Calu3 (cell line): ENCODE data around the gene LRRC72. TPM values are rescaled to one million over a fixed set of nuclear protein-coding genes. Genes with fewer than 3 reads are reported as not detected.
"Not testable (repeated sequence)": the region's sequence is repeated elsewhere in the genome, so short reads cannot be mapped to it uniquely, and the experiment has no call there.

Source experiments
- BruUV-seq: library from RNA; stranded (reverse); fragments of 400-500 nt; replicated peaks from 2 replicates; lab custom pipeline; 2021; lab: Mats Ljungman, UMichigan
- CTCF ChIA-PET: fragments of 300-600 bp; sonication (Branson Sonifier 250); formaldehyde crosslinking; loops from one replicate; lab custom pipeline; 2022; ENCODE audit warnings: antibody characterized with exemption; lab: Charles Lee
- DNase-seq: peaks from one replicate; pipeline ENCODE4 v3.0.0; 2022
- H3K27ac Mint-ChIP-seq: one replicate; pipeline ENCODE4 v1.8.0; 2022; ENCODE audit warnings: mixed read lengths; ENCODE audit not compliant: unreplicated experiment
- H3K27me3 Mint-ChIP-seq: one replicate; pipeline ENCODE4 v1.8.0; 2022; ENCODE audit warnings: mixed read lengths; ENCODE audit not compliant: unreplicated experiment
- H3K36me3 Mint-ChIP-seq: one replicate; pipeline ENCODE4 v1.8.0; 2022; ENCODE audit warnings: mild to moderate bottlenecking, moderate library complexity, mixed read lengths; ENCODE audit not compliant: insufficient read depth, unreplicated experiment
- H3K4me1 Mint-ChIP-seq: one replicate; pipeline ENCODE4 v1.8.0; 2022; ENCODE audit warnings: mild to moderate bottlenecking, low read depth, mixed read lengths; ENCODE audit not compliant: unreplicated experiment
- H3K4me3 Mint-ChIP-seq: one replicate; pipeline ENCODE4 v1.8.0; 2022; ENCODE audit warnings: mild to moderate bottlenecking, low read depth, moderate library complexity, mixed read lengths; ENCODE audit not compliant: unreplicated experiment
- H3K9me3 Mint-ChIP-seq: one replicate; pipeline ENCODE4 v1.8.0; 2022; ENCODE audit warnings: low read depth, mixed read lengths; ENCODE audit not compliant: unreplicated experiment
- intact Hi-C: fragments of 100-400 bp; cut with micrococcal nuclease; formaldehyde crosslinking; loops from one replicate; pipeline ENCODE4 v1.10.0; 2022; ENCODE audit not compliant: unreplicated experiment
- total RNA-seq: library from RNA; stranded (reverse); gene quantifications from 2 replicates; pipeline ENCODE4 v1.2.3, GENCODE V29; 2022
- TF ChIP-seq, protein P1 (sequence below): fragments of 200-600 bp; IDR thresholded peaks from one replicate; pipeline ENCODE4 v1.8.0; 2022; ENCODE audit warnings: antibody characterized with exemption; ENCODE audit not compliant: unreplicated experiment

Gene LRRC72
- total RNA-seq, 1 experiment from 2014 or later = not detected

DNA sequence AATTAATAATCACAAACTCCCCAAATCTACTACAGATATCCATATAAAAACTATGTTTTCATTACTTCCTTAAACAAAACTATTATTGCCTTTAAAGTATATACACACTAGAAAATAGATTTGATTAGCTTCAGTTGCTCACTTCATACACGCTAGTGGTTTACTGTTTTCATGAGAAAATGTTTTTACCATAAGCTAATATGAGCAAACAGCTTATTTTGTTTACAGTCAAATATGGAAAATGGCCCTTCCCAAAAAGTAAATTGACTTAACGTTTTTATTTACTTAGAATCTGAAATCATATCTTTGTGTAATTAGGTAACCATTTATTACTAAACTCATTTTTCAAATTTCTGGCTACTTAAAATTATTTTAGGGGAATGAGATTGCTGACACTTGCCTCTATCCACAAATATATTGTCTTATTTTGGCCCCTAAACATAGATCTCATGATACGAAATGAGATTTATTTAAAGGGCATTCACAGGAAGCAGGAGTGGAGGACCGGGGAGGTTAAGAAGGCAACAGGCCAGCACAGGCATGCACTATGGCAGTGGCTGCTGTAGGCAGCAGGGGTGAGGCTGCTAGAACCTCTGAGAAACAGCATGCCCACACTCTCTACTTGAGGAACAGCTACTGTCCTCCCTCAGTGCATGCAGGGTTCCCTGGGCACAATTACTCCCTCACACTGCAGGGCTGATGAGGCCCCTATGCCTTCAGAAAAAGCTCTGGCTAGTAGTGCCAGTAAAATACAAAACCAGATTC, 31.5 kb upstream of the LRRC72 start:
- Mint-ChIP-seq H3K36me3 (no peaks in the 10 kb centered on the region), H3K4me3 (no peak overlapping the region), H3K27ac (no peak overlapping the region), H3K4me1 (peaks cover 20% of the 10 kb centered on the region), H3K9me3 (no peaks in the 10 kb centered on the region), H3K27me3 (no peaks in the 10 kb centered on the region)
- CTCF ChIA-PET = no interaction called here
- intact Hi-C loops = no loop called here
- no TSS peak for BruUV-seq
- no peak for DNase-seq
- TF ChIP-seq, protein P1, sequence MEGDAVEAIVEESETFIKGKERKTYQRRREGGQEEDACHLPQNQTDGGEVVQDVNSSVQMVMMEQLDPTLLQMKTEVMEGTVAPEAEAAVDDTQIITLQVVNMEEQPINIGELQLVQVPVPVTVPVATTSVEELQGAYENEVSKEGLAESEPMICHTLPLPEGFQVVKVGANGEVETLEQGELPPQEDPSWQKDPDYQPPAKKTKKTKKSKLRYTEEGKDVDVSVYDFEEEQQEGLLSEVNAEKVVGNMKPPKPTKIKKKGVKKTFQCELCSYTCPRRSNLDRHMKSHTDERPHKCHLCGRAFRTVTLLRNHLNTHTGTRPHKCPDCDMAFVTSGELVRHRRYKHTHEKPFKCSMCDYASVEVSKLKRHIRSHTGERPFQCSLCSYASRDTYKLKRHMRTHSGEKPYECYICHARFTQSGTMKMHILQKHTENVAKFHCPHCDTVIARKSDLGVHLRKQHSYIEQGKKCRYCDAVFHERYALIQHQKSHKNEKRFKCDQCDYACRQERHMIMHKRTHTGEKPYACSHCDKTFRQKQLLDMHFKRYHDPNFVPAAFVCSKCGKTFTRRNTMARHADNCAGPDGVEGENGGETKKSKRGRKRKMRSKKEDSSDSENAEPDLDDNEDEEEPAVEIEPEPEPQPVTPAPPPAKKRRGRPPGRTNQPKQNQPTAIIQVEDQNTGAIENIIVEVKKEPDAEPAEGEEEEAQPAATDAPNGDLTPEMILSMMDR = no peak

DNA sequence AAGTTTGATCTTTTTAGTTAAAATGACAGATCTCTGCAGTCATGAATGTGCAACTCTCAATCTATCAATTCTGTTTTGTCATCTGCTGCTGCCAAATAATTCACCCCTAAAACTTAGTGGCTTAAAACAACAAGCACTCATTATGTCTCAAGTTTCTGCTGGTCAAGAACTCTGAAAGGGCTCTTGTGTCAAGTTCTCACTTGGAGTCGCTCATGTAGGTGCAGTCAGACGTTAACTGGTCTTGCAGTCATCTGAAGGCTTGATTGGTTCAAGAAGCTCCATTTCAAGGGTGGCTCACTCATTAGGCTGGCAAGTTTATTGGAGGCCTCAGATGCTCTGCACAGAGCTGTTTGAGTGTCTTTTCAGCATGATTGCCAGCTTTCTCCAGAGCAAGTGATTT, 28.5 kb upstream of the LRRC72 start:
- intact Hi-C loops = no loop called here
- BruUV-seq = no TSS peak
- no peaks in the 10 kb centered on the region for H3K9me3 Mint-ChIP-seq
- H3K27ac Mint-ChIP-seq = no peak overlapping the region
- no peak overlapping the region for H3K4me3 Mint-ChIP-seq
- CTCF ChIA-PET = no interaction called here
- no peaks in the 10 kb centered on the region for H3K27me3 Mint-ChIP-seq
- no peaks in the 10 kb centered on the region for H3K36me3 Mint-ChIP-seq
- TF ChIP-seq, protein P1 = no peak
- DNase-seq = no peak
- H3K4me1 Mint-ChIP-seq = no peaks in the 10 kb centered on the region

DNA sequence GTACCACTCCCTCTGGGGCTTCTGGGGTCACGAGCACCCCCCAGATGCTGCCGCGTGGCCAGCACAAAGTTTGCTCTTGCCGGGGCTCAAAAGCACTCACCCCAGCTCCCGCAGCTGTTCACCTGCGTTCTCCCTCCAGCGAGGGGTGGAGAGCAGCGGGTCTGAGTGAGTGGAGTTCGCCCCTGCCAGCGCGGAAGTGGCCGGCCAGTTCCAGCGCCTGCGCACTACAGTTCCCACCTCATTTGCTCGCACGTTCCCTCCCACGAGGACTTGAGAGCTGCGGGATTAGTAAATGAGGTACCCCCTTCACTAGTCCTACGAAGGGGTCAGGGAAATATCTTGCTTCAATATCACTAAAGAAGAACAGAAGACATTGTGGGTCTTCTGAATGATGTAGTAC, 24.3 kb upstream of the LRRC72 start:
- peaks cover 3% of the 10 kb centered on the region for H3K9me3 Mint-ChIP-seq
- no peaks in the 10 kb centered on the region for H3K27me3 Mint-ChIP-seq
- TF ChIP-seq, protein P1 = no peak
- H3K4me1 Mint-ChIP-seq = peaks cover 13% of the 10 kb centered on the region
- CTCF ChIA-PET = no interaction called here
- no peak overlapping the region for H3K27ac Mint-ChIP-seq
- H3K4me3 Mint-ChIP-seq = no peak overlapping the region
- no peak for DNase-seq
- H3K36me3 Mint-ChIP-seq = no peaks in the 10 kb centered on the region
- intact Hi-C loops = no loop called here
- BruUV-seq = no TSS peak

DNA sequence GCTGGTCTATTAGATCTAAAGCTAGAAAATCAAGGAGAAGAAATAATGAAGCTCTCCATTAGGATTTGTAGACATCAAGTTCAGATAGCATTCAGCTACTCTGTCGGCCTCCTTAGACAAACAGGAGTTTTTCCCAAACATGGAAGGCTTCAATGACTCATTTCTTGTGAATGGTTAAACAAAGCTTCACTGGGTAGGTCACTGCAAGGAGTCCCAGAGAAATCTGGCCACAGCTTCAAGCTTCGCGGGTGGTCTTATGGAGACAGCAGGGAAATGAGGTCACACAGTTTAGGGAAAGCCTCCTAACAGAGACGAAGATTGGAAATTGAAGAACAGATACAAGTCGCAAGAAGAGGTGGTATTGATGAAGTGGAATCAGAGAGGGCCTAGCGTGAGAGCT, 22.6 kb upstream of the LRRC72 start:
- peaks cover 13% of the 10 kb centered on the region for H3K4me1 Mint-ChIP-seq
- no TSS peak for BruUV-seq
- H3K4me3 Mint-ChIP-seq = no peak overlapping the region
- intact Hi-C loops = no loop called here
- no peaks in the 10 kb centered on the region for H3K36me3 Mint-ChIP-seq
- CTCF ChIA-PET = interaction anchor here (0.5 to 1.4 kb wide), 3 partner anchors 11 to 27 kb away, joined by 3 to 5 read pairs (median 3); no protein-coding TSS in a partner anchor
- H3K27ac Mint-ChIP-seq = peak overlapping the region; percentile 6
- peaks cover 9% of the 10 kb centered on the region for H3K9me3 Mint-ChIP-seq
- H3K27me3 Mint-ChIP-seq = no peaks in the 10 kb centered on the region
- peak; percentile 37 for DNase-seq
- TF ChIP-seq, protein P1 = no peak

DNA sequence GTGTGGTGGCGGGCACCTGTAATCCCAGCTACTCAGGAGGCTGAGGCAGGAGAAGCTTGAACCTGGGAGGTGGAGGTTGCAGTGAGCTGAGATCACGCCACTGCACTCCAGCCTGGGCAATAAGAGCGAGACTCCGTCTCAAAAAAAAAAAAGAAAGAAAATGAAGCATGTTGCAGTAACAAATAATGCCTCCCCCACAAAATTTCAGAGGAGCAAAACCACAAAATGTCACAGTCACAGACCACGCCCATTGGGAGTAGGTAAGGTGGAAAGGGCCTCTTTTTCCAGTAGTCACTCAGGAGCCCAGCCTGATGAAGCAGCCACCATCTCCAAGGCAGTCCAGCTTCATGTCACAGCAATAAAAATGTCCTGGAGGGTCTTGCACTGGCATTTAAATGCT, 20.2 kb upstream of the LRRC72 start:
- DNase-seq, H3K9me3 Mint-ChIP-seq, BruUV-seq, CTCF ChIA-PET, H3K27ac Mint-ChIP-seq, intact Hi-C loops, H3K36me3 Mint-ChIP-seq, H3K4me3 Mint-ChIP-seq, H3K27me3 Mint-ChIP-seq: not testable (repeated sequence)
- H3K4me1 Mint-ChIP-seq = peaks cover 13% of the 10 kb centered on the region
